Limb (tissue), 2 donors: ENCODE data around the gene PCDHGA5.
"Not testable (repeated sequence)": the region's sequence is repeated elsewhere in the genome, so short reads cannot be mapped to it uniquely, and the experiment has no call there.

Source experiments
- DNase-seq, 2 donors: peaks; one replicate each; pipeline ENCODE4 v3.0.0-alpha.2; 2016; ENCODE audit errors: extremely low spot score in 2 of 2

PCDHGA5 gene

DNA sequence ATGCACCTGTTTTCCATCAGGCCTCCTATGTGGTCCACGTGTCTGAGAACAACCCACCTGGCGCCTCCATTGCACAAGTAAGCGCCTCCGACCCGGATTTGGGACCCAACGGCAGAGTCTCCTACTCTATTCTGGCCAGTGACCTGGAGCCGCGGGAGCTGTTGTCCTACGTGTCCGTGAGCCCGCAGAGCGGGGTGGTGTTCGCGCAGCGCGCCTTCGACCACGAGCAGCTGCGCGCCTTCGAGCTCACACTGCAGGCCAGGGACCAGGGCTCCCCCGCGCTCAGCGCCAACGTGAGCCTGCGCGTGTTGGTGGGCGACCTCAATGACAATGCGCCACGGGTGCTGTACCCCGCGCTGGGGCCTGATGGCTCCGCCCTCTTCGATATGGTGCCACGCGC lies 12.4 kb upstream of the PCDHGA5 start:
- DNase-seq: no peak

DNA sequence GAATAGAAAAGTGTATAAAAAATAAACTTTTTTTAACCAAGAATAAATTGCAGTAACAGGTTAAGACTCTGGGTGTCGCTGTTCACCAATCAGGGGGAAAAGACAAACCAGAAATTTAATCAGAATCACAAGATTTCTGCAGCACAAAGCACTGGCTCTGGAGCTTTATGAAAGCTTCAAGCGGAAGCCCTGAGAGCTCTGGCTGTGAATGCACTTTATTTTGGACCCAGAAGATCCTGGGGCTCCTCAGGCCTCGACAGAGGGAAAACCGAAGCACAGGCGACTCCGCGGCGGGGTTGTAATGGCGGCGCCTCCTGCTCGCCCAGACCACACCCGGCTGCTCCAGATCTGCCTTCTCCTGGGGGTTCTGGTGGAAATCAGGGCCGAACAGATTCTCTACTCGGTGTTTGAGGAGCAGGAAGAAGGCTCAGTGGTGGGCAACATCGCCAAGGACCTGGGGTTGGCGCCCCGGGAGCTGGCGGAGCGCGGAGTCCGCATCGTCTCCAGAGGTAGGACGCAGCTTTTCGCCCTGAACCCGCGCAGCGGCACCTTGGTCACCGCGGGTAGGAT lies 9.0 kb upstream of the PCDHGA5 start, which contains the start of gene PCDHGA4:
PCDHGA4 (plus strand) TSS at position 122 of the 570 bp plus-strand sequence; CDS start at position 209, 87 bp downstream.
- no peak for DNase-seq

DNA sequence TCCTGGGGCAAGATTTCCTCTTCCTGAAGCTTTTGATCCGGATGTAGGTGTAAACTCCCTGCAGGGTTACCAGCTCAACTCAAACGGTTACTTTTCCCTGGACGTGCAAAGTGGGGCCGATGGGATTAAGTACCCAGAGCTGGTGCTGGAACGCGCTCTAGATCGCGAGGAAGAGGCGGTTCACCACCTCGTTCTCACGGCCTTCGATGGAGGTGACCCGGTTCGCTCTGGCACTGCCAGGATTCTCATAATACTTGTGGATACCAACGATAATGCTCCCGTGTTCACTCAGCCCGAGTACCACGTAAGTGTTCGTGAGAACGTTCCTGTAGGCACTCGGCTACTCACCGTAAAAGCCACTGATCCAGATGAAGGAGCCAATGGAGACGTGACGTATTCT lies 8.3 kb upstream of the PCDHGA5 start:
- no peak for DNase-seq

DNA sequence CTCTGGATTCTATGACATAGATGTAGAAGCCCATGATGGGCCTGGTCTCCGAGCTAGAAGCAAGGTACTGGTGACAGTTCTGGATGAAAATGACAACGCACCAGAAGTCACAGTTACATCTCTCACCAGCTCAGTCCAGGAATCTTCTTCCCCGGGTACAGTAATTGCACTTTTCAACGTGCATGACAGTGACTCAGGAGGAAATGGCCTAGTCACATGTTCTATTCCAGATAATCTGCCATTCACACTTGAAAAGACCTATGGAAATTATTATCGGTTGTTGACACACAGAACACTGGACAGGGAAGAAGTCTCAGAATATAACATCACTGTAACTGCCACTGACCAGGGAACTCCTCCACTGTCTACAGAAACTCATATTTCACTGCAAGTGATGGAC lies 7.8 kb upstream of the PCDHGA5 start:
- DNase-seq: no peak

DNA sequence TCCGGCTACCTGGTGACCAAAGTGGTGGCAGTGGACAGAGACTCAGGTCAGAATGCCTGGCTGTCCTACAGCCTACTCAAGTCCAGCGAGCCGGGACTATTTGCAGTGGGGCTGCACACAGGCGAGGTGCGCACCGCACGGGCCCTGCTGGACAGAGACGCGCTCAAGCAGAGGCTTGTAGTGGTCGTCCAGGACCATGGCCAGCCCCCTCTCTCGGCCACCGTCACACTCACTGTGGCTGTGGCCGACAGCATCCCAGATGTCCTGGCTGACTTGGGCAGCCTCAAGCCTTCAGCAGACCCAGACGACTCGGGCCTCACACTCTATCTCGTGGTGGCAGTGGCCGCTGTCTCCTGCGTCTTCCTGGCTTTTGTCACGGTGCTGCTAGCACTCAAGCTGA lies 7.0 kb upstream of the PCDHGA5 start:
- DNase-seq: no peak

DNA sequence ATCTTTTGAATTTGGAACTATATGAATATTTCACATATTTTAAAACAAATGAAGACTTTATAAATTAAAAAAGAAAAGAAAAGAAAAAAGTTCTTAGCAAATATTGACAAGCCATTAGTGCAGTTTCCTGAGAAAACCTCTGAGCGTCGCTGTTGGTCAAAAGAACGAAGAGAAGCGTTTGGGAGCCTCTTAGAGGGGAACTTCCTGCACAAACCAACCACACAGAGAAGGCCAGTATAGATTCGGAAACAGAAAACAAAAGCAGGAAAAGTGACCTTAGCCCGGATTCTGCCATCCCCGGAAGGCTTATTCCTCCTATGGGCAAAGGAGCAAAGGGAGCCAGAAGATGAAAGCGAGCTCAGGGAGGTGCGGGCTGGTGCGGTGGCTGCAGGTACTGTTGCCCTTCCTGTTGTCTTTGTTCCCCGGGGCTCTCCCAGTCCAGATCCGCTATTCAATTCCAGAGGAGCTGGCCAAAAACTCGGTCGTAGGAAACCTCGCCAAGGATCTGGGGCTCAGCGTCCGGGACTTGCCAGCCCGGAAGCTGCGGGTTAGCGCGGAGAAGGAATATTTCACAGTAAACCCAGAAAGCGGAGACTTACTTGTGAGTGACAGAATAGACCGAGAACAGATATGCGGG lies 4.1 kb upstream of the PCDHGA5 start, which contains the start of gene PCDHGB2:
PCDHGB2 (plus strand) TSS at position 205 of the 637 bp plus-strand sequence; CDS start at position 347, 142 bp downstream.
- no peak for DNase-seq

DNA sequence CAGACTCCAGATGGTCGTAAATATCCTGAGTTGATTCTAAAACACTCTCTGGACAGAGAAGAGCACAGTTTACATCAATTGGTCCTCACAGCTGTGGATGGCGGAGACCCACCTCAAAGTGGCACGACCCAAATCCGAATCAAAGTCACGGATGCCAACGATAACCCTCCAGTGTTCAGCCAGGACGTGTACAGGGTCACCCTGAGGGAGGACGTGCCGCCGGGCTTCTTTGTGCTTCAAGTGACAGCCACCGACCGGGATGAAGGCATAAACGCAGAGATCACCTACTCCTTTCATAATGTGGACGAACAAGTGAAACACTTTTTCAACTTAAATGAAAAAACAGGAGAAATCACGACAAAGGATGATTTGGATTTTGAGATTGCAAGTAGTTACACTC lies 3.3 kb upstream of the PCDHGA5 start:
- no peak for DNase-seq

DNA sequence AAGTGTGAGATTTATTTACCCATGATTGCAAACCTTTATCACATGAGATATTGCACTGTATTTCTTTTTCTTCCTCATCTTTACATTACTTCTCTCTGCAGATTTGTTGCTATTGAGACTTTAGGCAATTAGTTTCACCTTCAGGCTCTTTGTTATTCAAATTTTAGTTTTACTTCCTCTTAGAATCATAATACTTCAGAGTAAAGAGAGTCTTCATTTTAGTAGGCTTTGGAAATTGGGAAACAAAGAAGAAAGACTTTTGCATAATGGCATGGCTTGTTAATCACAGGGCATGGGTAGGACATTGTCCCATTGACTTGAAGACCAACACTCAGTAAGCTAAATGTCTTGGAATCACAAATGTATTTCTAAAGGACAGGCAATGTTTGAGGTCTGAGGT lies 1.2 kb upstream of the PCDHGA5 start:
- no peak for DNase-seq

DNA sequence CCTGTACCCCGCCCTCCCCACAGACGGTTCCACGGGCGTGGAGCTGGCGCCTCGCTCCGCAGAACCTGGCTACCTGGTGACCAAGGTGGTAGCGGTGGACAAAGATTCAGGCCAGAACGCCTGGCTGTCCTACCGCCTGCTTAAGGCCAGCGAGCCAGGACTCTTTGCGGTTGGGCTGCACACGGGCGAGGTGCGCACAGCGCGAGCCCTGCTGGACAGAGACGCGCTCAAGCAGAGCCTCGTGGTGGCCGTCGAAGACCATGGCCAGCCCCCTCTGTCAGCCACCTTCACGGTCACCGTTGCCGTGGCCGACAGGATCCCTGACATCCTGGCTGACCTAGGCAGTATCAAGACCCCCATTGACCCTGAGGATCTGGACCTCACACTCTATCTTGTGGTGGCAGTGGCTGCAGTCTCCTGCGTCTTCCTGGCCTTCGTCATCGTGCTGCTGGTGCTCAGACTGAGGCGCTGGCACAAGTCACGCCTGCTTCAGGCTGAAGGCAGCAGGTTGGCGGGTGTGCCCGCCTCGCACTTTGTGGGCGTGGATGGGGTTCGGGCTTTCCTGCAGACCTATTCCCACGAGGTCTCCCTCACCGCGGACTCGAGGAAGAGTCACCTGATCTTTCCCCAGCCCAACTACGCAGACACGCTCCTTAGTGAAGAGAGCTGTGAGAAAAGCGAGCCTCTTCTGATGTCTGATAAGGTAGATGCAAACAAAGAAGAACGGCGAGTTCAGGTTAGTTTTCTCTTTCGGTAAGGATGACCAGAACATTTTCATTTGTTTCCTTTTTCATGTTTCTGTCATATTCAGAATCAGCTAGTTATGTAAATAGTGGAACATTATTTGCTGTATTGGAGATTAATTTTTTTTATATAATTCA lies 2.3 kb downstream of the PCDHGA5 start:
- no peak for DNase-seq

DNA sequence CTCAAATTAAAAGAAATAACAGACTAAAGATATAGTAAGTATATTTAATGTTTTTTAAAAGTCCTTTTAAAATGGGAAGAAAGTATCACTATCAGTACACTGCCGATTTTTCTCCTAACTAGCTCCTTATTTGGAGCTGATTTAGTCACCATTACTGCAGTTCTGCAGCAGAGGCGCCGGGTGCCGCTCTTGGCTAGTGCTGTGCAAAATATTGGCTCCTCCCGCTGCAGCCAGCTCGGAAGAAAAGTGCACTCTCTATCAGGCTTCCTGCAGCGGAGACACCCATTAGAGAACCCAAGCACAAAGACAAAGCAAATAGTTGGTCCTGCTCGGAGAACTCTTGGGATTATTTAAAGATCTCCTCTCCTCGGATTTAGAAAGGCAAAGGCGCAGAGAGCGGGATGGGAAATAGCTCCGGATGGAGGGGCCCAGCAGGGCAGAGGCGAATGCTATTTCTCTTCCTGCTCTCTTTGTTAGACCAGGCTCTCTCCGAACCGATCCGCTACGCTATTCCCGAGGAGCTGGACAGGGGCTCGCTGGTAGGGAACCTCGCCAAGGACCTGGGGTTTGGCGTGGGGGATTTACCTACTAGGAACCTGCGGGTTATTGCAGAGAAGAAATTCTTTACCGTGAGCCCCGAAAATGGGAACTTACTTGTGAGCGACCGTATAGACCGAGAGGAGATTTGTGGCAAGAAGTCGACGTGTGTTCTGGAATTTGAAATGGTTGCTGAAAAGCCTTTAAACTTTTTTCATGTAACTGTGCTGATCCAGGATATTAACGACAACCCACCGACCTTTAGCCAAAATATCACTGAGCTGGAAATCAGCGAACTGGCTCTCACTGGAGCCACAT lies 6.3 kb downstream of the PCDHGA5 start, which contains the start of gene PCDHGB3:
PCDHGB3 (plus strand) TSS at position 249 of the 855 bp plus-strand sequence; CDS start at position 402, 153 bp downstream.
- no peak for DNase-seq

DNA sequence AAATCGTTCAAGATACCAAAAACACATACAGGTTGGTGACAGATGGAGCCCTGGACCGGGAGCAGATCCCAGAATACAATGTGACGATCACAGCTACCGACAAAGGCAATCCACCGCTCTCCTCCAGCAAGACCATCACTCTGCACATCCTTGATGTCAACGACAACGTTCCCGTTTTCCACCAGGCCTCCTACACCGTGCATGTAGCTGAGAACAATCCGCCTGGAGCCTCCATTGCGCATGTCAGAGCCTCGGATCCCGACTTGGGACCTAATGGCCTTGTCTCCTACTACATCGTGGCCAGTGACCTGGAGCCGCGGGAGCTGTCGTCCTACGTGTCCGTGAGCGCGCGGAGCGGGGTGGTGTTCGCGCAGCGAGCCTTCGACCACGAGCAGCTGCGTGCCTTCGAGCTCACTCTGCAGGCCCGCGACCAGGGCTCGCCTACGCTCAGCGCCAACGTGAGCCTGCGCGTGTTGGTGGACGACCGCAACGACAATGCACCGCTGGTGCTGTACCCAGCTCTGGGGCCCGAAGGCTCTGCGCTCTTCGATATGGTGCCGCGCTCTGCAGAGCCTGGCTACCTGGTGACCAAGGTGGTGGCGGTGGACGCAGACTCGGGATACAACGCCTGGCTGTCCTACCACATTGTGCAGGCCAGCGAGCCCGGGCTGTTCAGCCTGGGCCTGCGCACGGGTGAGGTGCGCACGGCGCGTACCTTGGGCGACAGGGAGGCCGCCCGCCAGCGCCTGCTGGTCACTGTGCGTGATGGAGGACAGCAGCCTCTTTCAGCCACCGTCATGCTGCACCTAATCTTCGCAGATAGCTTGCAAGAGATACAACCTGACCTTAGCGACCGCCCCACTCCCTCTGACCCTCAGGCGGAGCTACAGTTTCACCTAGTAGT lies 7.9 kb downstream of the PCDHGA5 start:
- DNase-seq: no peak

DNA sequence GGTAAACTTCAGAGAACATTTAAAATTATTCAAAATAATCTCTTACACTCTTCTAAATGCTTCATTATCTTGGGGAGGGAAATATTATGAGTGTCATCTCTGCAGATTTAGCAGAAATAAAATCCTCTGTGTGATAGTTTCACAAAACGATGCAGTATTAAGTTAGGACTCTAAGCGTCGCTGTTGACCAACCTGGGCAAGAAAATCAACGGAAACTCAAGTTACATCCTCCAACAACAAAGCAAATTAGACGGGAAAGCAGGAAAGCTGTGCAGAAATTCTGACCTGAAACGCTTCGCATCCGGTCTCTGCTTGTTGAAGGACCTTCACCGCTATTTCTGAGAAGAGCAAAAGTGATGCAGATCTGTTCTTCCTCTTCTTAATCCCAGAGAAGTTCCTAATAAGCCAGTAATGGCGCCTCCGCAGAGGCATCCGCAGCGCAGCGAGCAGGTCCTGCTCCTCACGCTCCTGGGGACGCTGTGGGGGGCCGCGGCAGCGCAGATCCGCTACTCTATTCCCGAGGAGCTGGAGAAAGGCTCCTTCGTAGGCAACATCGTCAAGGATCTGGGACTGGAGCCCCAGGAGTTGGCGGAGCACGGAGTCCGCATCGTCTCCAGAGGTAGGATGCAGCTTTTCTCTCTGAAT lies 9.8 kb downstream of the PCDHGA5 start, which contains the start of gene PCDHGA6:
PCDHGA6 (plus strand) TSS at position 219 of the 645 bp plus-strand sequence; CDS start at position 412, 193 bp downstream.
- DNase-seq: no peak

DNA sequence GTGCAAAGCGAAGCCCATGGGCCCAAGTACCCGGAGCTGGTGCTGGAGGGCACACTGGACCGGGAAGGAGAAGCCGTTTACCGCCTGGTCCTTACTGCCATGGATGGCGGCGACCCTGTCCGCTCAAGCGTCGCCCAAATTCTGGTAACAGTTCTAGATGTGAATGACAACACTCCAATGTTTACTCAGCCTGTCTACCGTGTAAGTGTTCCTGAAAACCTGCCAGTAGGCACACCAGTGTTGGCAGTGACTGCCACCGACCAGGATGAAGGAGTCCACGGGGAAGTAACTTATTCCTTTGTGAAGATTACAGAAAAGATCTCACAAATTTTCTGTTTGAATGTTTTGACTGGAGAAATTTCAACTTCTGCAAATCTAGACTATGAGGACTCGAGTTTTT lies 10.7 kb downstream of the PCDHGA5 start:
- DNase-seq: no peak

DNA sequence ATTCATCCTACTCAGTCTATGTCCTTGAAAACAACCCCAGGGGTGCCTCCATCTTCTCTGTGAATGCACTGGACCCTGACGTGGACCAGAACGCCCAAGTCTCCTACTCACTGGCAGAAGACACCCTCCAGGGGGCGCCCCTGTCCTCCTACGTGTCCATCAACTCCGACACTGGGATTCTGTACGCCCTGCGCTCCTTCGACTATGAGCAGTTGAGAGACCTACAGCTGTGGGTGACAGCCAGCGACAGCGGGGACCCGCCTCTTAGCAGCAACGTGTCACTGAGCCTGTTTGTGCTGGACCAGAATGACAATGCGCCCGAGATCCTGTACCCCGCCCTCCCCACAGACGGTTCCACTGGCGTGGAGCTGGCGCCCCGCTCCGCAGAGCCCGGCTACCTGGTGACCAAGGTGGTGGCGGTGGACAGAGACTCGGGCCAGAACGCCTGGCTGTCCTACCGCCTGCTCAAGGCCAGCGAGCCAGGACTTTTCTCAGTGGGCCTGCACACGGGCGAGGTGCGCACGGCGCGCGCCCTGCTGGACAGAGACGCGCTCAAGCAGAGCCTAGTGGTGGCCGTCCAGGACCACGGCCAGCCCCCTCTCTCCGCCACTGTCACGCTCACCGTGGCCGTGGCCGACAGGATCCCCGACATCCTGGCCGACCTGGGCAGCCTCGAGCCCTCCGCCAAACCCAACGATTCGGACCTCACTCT lies 11.6 kb downstream of the PCDHGA5 start:
- not testable (repeated sequence) for DNase-seq

DNA sequence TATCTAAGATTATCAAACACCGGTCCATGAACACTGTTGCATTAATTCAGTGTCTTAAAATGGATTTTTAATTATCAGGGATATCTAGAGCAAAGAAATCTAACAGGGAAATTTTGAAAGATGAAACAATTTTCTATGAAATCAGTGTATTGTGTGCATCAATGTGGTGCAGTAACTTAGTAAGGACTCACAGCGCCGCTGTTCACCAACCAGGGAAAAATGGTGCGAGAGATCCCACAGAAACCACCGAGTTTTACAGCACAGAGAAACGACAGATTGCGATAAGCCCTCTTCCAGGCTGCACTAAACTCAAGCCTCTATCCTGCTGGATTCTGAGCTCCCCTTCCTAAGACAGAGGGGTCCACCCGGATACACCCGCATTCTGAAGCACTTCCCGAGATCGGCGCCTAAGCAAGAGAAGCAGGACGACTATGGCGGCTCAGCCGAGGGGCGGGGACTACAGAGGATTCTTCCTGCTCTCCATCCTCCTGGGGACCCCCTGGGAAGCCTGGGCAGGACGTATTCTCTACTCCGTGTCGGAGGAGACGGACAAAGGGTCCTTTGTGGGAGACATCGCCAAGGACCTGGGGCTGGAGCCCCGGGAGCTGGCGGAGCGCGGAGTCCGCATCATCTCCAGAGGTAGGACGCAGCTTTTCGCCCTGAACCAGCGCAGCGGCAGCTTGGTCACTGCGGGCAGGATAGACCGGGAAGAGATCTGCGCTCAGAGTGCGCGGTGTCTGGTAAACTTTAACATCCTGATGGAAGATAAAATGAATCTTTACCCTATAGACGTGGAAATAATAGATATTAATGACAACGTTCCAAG lies 18.7 kb downstream of the PCDHGA5 start, which contains the start of gene PCDHGA7:
PCDHGA7 (plus strand) TSS at position 274 of the 826 bp plus-strand sequence; CDS start at position 432, 158 bp downstream.
- DNase-seq: no peak

DNA sequence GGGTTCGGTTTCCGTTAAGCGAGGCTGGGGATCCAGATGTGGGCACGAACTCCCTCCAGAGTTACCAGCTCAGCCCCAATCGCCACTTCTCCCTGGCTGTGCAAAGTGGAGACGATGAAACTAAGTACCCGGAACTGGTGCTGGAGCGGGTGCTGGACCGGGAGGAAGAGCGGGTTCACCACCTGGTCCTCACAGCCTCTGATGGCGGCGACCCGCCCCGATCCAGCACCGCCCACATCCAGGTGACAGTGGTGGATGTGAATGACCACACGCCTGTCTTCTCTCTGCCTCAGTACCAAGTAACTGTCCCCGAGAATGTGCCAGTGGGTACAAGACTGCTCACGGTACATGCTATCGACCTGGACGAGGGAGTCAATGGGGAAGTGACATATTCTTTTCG lies 19.4 kb downstream of the PCDHGA5 start:
- DNase-seq: no peak

DNA sequence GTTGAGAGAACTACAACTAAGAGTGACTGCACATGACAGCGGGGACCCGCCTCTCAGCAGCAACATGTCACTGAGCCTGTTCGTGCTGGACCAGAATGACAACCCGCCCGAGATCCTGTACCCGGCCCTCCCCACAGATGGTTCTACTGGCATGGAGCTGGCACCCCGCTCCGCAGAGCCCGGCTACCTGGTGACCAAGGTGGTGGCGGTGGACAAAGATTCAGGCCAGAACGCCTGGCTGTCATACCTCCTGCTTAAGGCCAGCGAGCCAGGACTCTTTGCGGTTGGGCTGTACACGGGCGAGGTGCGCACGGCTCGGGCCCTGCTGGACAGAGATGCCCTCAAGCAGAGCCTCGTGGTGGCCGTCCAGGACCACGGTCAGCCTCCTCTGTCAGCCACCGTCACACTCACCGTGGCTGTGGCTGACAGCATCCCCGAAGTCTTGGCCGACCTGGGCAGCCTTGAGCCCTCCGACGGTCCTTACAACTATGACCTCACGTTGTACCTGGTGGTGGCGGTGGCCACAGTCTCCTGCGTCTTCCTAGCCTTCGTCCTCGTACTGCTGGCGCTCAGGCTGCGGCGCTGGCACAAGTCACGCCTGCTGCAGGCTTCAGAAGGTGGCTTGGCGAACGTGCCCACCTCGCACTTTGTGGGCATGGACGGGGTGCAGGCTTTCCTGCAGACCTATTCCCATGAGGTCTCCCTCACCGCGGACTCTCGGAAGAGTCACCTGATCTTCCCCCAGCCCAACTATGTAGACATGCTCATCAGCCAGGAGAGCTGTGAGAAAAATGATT lies 20.7 kb downstream of the PCDHGA5 start:
- DNase-seq: no peak
